Muscle layer of colon (tissue), 2 donors: ENCODE measurements around the gene LZTS3.
A peak's percentile ranks its signal among the peaks of the same experiment; 100 is the strongest.
"Not testable (repeated sequence)": the region's sequence is repeated elsewhere in the genome, so short reads cannot be mapped to it uniquely, and the experiment has no call there.

ENCODE experiments used
- H3K27ac ChIP-seq: one replicate; pipeline ENCODE4 v1.7.0; 2013; ENCODE audit warnings: low read depth, mild to moderate bottlenecking, low read length, moderate library complexity
- H3K27me3 ChIP-seq, 2 donors: one replicate each; pipeline ENCODE4 v1.7.0; 2013; ENCODE audit warnings: low read length in 2 of 2, mild to moderate bottlenecking in 2 of 2; ENCODE audit not compliant: insufficient read depth in 2 of 2, control insufficient read depth in 1 of 2
- H3K36me3 ChIP-seq: one replicate; pipeline ENCODE4 v1.7.0; 2013; ENCODE audit warnings: mild to moderate bottlenecking, low read length; ENCODE audit not compliant: insufficient read depth
- H3K4me1 ChIP-seq: one replicate; pipeline ENCODE4 v1.7.0; 2013; ENCODE audit warnings: mild to moderate bottlenecking, low read length; ENCODE audit not compliant: insufficient read depth
- H3K4me3 ChIP-seq, 2 donors: one replicate each; pipeline ENCODE4 v1.7.0; 2013; ENCODE audit warnings: low read length in 2 of 2, low read depth in 1 of 2, mild to moderate bottlenecking in 1 of 2, moderate library complexity in 1 of 2
- H3K9ac ChIP-seq: one replicate; pipeline ENCODE4 v1.7.0; 2013; ENCODE audit warnings: low read length
- H3K9me3 ChIP-seq: one replicate; pipeline ENCODE4 v1.7.0; 2013; ENCODE audit warnings: mild to moderate bottlenecking, low read length
- donor health status: abdominal sarcoma.
- donor health status: Adenocarcinoma of cecum.

LZTS3 gene

GRCh38 chr20:3172933-3173609 is at the start of gene LZTS3:
Gene LZTS3 (minus strand): TSS chr20:3173549. CDS start chr20:3167163, 6,386 bp downstream.
- Histone ChIP-seq H3K36me3 (no peaks in the 10 kb centered on the region), H3K27ac (no peak within 1 kb of the TSS), H3K9me3 (no peaks in the 10 kb centered on the region)

DNA sequence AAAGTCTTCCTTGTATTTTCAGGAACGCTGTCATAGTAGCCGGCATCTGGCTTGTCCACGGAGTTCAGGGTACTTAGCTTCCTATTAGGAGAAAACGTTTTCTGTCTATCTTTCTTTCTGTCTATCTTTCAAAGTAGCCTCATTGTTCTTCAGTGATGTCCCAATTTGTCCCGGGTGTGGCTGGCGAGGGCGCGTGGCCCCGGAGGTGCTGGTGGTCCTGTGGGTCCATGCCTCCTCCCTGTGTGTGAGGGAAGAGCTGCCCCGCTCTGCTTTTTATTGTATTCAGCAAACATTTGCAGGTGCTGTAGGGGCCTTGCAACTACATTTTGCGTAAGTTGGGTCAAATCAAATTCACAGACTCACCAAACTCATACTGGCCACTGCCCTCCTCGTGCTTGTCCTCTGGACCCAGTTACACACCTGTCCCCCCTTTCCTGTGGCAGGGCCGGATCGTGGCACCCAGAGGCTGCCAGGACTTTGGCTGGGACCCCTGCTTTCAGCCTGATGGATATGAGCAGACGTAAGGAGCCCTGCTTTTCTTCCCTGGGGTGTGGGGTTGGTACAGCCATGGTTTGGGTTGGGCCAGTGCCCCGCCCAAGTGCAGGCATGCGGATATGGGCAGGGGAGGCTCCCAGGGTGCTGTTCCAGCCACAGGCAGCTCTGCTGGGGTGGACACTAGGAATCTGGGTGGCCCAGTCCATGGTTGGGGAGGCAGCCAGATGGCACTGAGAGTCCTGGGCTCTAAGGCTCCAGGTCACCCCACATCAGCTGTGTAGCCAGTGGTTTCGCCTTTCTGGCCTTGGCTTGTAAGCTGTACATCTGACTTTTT is 48.3 kb upstream of the LZTS3 start:
- no peak overlapping the region for H3K9ac ChIP-seq

More at GRCh38 chr20:3172933-3173609, at the start of gene LZTS3:
- Histone ChIP-seq H3K9ac (peak within 1 kb of the TSS; percentile 78), H3K4me3 (peak within 1 kb of the TSS; percentile 82 to 83), H3K4me1 (peaks cover 5% of the 10 kb centered on the region), H3K27me3 (peaks cover 0 to 5% of the 10 kb centered on the region in 2 donors)

GRCh38 chr20:3218307-3218988 is 45.1 kb upstream of the LZTS3 start:
- no peak overlapping the region for H3K27ac ChIP-seq
- H3K9ac ChIP-seq = no peak overlapping the region
- H3K27me3 ChIP-seq = no peaks in the 10 kb centered on the region
- H3K4me1 ChIP-seq = no peaks in the 10 kb centered on the region
- peaks cover 18% of the 10 kb centered on the region for H3K36me3 ChIP-seq
- H3K4me3 ChIP-seq = no peak overlapping the region
- no peaks in the 10 kb centered on the region for H3K9me3 ChIP-seq

More for the DNA sequence above, 48.3 kb upstream of the LZTS3 start:
- Histone ChIP-seq H3K36me3 (peaks cover 16% of the 10 kb centered on the region), H3K4me3 (no peak overlapping the region), H3K9me3 (no peaks in the 10 kb centered on the region), H3K27ac (no peak overlapping the region), H3K4me1 (no peaks in the 10 kb centered on the region), H3K27me3 (no peaks in the 10 kb centered on the region)

DNA sequence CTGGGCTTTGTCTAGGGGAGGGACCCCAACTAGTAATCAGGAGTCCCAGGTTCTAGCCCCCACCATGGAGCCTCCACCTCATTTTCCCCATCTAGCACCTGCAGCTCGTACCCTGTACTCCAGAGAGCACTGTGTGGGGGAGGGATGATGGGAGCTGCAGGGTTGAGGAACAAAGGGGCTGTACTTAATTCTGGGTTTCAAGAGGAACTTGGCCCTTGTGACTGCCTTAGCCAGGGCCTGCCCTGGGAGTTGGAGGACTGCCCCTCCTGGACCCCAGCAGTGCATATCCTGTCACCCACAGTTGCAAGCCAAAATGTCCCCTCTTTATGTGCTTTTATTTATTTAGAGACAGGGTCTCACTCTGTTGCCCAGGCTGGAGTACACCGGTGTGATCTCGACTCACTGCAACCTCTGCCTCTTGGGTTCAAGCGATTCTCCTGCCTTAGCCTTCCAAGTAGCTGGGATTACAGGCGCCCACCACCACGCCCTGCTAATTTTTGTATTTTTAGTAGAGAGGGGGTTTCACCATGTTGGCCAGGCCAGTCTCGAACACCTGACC is 42.1 kb upstream of the LZTS3 start:
- H3K4me3 ChIP-seq, H3K4me1 ChIP-seq, H3K9ac ChIP-seq, H3K9me3 ChIP-seq, H3K36me3 ChIP-seq, H3K27me3 ChIP-seq, H3K27ac ChIP-seq: not testable (repeated sequence)

DNA sequence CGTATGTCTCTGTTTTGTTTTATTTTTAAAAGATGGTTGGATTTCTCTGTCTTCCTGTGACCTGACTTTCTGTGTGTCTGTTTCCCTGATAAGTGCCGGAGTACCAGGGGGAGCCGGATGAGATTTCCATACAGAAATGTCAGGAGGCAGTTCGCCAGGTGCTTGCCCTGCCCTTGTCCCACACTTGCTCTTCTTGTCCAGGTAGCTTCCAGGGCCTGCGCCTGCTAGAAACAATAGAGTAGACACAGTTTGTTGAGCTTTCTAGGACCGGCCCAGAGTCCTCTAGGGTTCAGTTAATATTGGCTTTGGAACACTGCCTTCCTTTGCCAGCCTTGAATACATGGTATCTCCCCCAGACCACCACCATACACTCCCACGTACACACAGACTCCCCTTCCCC is 39.9 kb upstream of the LZTS3 start:
- Histone ChIP-seq H3K27ac (no peak overlapping the region), H3K9me3 (no peaks in the 10 kb centered on the region), H3K36me3 (peaks cover 6% of the 10 kb centered on the region), H3K4me1 (peaks cover 15% of the 10 kb centered on the region), H3K27me3 (no peaks in the 10 kb centered on the region), H3K4me3 (no peak overlapping the region), H3K9ac (no peak overlapping the region)

- Histone ChIP-seq H3K36me3 (peaks cover 6% of the 10 kb centered on the region), H3K4me3 (peak overlapping the region; percentile 76 to 95), H3K27ac (no peak overlapping the region), H3K4me1 (peaks cover 15% of the 10 kb centered on the region), H3K27me3 (no peaks in the 10 kb centered on the region), H3K9me3 (no peaks in the 10 kb centered on the region), H3K9ac (peak overlapping the region; percentile 39)
Observed at GRCh38 chr20:3210346-3210745, 37.0 kb upstream of the LZTS3 start.

DNA sequence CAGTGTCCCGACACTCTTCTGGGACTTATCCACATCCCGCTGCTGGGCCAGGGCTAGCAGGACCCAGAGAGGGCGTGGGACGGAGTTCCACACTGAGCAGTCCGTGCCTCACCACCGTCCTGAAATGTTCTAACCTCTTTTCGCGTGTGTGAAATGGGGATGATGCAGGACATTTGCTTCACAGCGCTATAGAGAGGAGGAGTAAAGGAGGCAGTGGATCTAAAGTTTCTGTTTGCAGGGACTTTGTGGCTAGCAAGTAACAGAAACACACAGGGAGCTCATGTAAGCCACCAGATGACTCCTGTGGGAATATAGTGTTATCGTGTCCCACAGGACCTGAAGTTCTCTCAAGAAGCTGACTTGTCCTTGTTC is 36.6 kb upstream of the LZTS3 start:
- H3K27ac ChIP-seq = peak overlapping the region; percentile 85
- no peaks in the 10 kb centered on the region for H3K27me3 ChIP-seq
- H3K4me3 ChIP-seq = peak overlapping the region; percentile 76 to 95
- H3K36me3 ChIP-seq = peaks cover 6% of the 10 kb centered on the region
- H3K9me3 ChIP-seq = no peaks in the 10 kb centered on the region
- peaks cover 15% of the 10 kb centered on the region for H3K4me1 ChIP-seq
- peak overlapping the region; percentile 39 for H3K9ac ChIP-seq

DNA sequence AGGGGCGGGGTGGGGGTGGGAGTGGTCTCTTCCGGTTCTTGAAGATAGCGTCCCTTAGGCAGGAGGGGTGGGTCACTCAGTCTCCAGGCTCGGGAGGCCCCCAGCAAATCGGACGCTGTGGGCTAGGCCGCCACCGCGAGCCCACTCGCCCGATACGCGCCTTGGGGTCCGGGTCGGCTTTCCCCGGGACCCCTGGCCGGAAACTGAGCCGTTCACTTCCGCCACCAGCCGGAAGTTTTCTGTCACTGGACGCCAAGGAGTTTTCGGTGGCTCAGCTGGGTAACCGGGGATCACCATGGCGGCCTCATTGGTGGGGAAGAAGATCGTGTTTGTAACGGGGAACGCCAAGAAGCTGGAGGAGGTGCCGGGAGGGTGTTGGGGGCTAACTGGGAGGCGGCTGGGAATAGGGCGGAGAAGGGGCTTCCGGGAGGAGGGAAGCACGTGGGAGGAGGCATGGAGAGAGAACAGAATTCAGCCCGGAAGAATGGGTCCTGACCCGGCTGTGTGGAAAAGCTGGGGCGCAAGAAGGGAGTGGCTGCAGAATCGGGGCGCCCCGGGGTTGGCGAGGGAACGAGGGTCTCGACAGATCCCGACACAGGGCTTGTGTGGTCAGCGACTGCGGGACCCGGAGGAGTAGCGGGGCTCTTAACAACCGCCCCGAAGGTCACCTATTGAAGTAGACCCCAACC is 36.1 kb upstream of the LZTS3 start, which contains the start of gene ITPA:
ITPA (plus strand) TSS at position 242 of the 689 bp plus-strand sequence; CDS start at position 296, 54 bp downstream.
- Histone ChIP-seq H3K27ac (peak within 1 kb of the TSS; percentile 85), H3K36me3 (peaks cover 6% of the 10 kb centered on the region), H3K9me3 (no peaks in the 10 kb centered on the region), H3K4me3 (peak within 1 kb of the TSS; percentile 76 to 95), H3K9ac (peak within 1 kb of the TSS; percentile 39), H3K27me3 (no peaks in the 10 kb centered on the region), H3K4me1 (peaks cover 15% of the 10 kb centered on the region)

- Histone ChIP-seq H3K4me3 (peak overlapping the region; percentile 76 to 95), H3K27me3 (no peaks in the 10 kb centered on the region), H3K9me3 (no peaks in the 10 kb centered on the region), H3K27ac (peak overlapping the region; percentile 85), H3K36me3 (peaks cover 6% of the 10 kb centered on the region), H3K9ac (peak overlapping the region; percentile 39), H3K4me1 (peaks cover 16% of the 10 kb centered on the region)
Observed at GRCh38 chr20:3208786-3209256, 35.5 kb upstream of the LZTS3 start.

DNA sequence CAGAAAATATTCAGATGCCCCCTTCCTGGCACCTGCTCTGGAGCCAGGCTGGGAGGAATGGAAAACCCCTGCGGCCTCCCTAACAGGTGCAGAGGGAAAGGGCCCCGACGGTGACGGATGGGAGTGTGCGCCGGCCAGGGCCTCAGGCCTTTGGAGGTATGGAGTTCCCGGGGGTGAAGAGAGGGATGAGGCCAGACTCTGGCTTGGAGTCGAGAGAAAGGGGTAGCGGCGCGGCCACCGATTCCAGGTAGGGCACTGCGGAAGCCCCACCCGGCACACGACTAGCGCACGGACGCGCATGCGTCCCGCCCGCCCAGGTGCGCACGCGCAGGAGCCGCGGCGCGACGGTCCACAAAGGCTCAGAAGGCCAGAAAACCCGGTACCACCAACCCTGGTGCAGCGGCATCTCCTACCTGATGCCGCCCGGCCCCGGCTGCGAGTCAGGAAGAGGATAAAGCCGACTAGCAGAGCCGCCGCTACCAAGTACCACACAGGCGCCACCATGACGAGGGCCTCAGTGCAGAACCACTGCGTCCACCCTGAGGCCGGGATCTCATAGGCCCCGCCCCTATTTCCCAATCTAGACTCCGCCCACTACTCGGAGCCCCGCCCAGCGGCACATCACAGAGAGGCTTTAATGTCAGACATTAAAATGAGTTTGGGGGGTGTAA is 30.9 kb upstream of the LZTS3 start, which contains the start of gene DDRGK1:
DDRGK1 (minus strand) TSS at position 559 of the 671 bp plus-strand sequence; CDS start at position 504, 55 bp downstream.
- Histone ChIP-seq H3K36me3 (peaks cover 21% of the 10 kb centered on the region), H3K9me3 (no peaks in the 10 kb centered on the region), H3K27ac (peak within 1 kb of the TSS; percentile 93), H3K4me1 (peaks cover 18% of the 10 kb centered on the region), H3K4me3 (peak within 1 kb of the TSS; percentile 71 to 77), H3K27me3 (no peaks in the 10 kb centered on the region), H3K9ac (peak within 1 kb of the TSS; percentile 87)
